ENCODE data around the gene LYSMD4. TPM values are rescaled to one million over a fixed set of nuclear protein-coding genes. Genes with fewer than 3 reads are reported as not detected.

LYSMD4 gene
- total and polyA plus RNA-seq, 2 of the 13 experiments (the other 11 are each of a cell fraction or from before 2014, with no cell fraction given): 7.4 to 8.5 TPM

GRCh38 chr15:99738021-99738847, 5.0 kb upstream of the LYSMD4 start (continued):
- TF ChIP-seq, protein P1, sequence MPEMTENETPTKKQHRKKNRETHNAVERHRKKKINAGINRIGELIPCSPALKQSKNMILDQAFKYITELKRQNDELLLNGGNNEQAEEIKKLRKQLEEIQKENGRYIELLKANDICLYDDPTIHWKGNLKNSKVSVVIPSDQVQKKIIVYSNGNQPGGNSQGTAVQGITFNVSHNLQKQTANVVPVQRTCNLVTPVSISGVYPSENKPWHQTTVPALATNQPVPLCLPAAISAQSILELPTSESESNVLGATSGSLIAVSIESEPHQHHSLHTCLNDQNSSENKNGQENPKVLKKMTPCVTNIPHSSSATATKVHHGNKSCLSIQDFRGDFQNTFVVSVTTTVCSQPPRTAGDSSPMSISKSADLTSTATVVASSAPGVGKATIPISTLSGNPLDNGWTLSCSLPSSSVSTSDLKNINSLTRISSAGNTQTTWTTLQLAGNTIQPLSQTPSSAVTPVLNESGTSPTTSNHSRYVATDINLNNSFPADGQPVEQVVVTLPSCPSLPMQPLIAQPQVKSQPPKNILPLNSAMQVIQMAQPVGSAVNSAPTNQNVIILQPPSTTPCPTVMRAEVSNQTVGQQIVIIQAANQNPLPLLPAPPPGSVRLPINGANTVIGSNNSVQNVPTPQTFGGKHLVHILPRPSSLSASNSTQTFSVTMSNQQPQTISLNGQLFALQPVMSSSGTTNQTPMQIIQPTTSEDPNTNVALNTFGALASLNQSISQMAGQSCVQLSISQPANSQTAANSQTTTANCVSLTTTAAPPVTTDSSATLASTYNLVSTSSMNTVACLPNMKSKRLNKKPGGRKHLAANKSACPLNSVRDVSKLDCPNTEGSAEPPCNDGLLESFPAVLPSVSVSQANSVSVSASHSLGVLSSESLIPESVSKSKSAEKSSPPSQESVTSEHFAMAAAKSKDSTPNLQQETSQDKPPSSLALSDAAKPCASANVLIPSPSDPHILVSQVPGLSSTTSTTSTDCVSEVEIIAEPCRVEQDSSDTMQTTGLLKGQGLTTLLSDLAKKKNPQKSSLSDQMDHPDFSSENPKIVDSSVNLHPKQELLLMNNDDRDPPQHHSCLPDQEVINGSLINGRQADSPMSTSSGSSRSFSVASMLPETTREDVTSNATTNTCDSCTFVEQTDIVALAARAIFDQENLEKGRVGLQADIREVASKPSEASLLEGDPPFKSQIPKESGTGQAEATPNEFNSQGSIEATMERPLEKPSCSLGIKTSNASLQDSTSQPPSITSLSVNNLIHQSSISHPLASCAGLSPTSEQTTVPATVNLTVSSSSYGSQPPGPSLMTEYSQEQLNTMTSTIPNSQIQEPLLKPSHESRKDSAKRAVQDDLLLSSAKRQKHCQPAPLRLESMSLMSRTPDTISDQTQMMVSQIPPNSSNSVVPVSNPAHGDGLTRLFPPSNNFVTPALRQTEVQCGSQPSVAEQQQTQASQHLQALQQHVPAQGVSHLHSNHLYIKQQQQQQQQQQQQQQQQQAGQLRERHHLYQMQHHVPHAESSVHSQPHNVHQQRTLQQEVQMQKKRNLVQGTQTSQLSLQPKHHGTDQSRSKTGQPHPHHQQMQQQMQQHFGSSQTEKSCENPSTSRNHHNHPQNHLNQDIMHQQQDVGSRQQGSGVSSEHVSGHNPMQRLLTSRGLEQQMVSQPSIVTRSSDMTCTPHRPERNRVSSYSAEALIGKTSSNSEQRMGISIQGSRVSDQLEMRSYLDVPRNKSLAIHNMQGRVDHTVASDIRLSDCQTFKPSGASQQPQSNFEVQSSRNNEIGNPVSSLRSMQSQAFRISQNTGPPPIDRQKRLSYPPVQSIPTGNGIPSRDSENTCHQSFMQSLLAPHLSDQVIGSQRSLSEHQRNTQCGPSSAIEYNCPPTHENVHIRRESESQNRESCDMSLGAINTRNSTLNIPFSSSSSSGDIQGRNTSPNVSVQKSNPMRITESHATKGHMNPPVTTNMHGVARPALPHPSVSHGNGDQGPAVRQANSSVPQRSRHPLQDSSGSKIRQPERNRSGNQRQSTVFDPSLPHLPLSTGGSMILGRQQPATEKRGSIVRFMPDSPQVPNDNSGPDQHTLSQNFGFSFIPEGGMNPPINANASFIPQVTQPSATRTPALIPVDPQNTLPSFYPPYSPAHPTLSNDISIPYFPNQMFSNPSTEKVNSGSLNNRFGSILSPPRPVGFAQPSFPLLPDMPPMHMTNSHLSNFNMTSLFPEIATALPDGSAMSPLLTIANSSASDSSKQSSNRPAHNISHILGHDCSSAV (CRISPR knock-in tag; IDR thresholded peaks at IDR 0.05; ENCODE audit: borderline replicate concordance): no peak
- TF ChIP-seq ZNF383 (CRISPR knock-in tag; IDR thresholded peaks at IDR 0.05; ENCODE audit: borderline replicate concordance) (no peak), SCMH1 (CRISPR knock-in tag; IDR thresholded peaks at IDR 0.05; ENCODE audit: borderline replicate concordance) (no peak), EEA1 (CRISPR knock-in tag; IDR thresholded peaks at IDR 0.05; ENCODE audit: borderline replicate concordance) (no peak), NCOA2 (CRISPR knock-in tag; IDR thresholded peaks at IDR 0.05) (no peak), EP300 (IDR thresholded peaks at IDR 0.05; ENCODE audit: low read depth in 2 of 2, low read length in 2 of 2) (no peak), EP300 (CRISPR knock-in tag; IDR thresholded peaks at IDR 0.05; ENCODE audit: borderline replicate concordance) (no peak), ZMYM4 (CRISPR knock-in tag; IDR thresholded peaks at IDR 0.05) (peak; percentile 63), YEATS4 (CRISPR knock-in tag; IDR thresholded peaks at IDR 0.05; ENCODE audit: borderline replicate concordance) (0 out of 2 replicates have a peak, but pooled peaks have one; percentile 15), NFATC3 (CRISPR knock-in tag; IDR thresholded peaks at IDR 0.05) (0 out of 2 replicates have a peak, but pooled peaks have one; percentile 43), SSRP1 (CRISPR knock-in tag; IDR thresholded peaks at IDR 0.05) (no peak), RFX3 (CRISPR knock-in tag; IDR thresholded peaks at IDR 0.05) (no peak), ARNT (IDR thresholded peaks at IDR 0.05) (no peak), HIVEP1 (CRISPR knock-in tag; IDR thresholded peaks at IDR 0.05) (no peak), ZNF337 (CRISPR knock-in tag; IDR thresholded peaks at IDR 0.05; ENCODE audit: borderline replicate concordance, low read depth) (no peak)
- TF ChIP-seq, protein P2, sequence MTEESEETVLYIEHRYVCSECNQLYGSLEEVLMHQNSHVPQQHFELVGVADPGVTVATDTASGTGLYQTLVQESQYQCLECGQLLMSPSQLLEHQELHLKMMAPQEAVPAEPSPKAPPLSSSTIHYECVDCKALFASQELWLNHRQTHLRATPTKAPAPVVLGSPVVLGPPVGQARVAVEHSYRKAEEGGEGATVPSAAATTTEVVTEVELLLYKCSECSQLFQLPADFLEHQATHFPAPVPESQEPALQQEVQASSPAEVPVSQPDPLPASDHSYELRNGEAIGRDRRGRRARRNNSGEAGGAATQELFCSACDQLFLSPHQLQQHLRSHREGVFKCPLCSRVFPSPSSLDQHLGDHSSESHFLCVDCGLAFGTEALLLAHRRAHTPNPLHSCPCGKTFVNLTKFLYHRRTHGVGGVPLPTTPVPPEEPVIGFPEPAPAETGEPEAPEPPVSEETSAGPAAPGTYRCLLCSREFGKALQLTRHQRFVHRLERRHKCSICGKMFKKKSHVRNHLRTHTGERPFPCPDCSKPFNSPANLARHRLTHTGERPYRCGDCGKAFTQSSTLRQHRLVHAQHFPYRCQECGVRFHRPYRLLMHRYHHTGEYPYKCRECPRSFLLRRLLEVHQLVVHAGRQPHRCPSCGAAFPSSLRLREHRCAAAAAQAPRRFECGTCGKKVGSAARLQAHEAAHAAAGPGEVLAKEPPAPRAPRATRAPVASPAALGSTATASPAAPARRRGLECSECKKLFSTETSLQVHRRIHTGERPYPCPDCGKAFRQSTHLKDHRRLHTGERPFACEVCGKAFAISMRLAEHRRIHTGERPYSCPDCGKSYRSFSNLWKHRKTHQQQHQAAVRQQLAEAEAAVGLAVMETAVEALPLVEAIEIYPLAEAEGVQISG (CRISPR knock-in tag; IDR thresholded peaks at IDR 0.05): 0 out of 2 replicates have a peak, but pooled peaks have one; percentile 30

Data from HepG2 (cell line).